NCI-H526 treated with DMSO at 0.1 percent for 48 hours (cell line): ENCODE measurements around the gene ADGRD2.
"Not testable (repeated sequence)": the region's sequence is repeated elsewhere in the genome, so short reads cannot be mapped to it uniquely, and the experiment has no call there.

Experiments used
- DNase-seq: peaks from one replicate; lab custom pipeline; 2025; lab: John Stamatoyannopoulos, UW

Gene ADGRD2

GRCh38 chr9:124450241-124450924, at the start of gene ADGRD2:
Gene ADGRD2 (plus strand): TSS chr9:124450451. CDS start chr9:124451667, 1,216 bp downstream.
- DNase-seq, result no peak

GRCh38 chr9:124403246-124403645, 47.0 kb upstream of the ADGRD2 start:
- no peak for DNase-seq

- no peak for DNase-seq
Observed at GRCh38 chr9:124409410-124409809, 40.8 kb upstream of the ADGRD2 start.

GRCh38 chr9:124410321-124410913, 39.8 kb upstream of the ADGRD2 start:
- DNase-seq, result no peak

- no peak for DNase-seq
Observed at GRCh38 chr9:124411514-124412227, 38.6 kb upstream of the ADGRD2 start.

GRCh38 chr9:124412228-124412575, 38.0 kb upstream of the ADGRD2 start:
- no peak for DNase-seq

- no peak for DNase-seq
Observed at GRCh38 chr9:124414612-124415011, 35.6 kb upstream of the ADGRD2 start.

GRCh38 chr9:124415102-124415851, 35.0 kb upstream of the ADGRD2 start, which contains the start of gene PSMB7:
Gene PSMB7 (minus strand): TSS chr9:124415442. CDS start chr9:124415425, 17 bp downstream.
- DNase-seq, result peak; percentile 86

- no peak for DNase-seq
Observed at GRCh38 chr9:124415852-124416484, 34.3 kb upstream of the ADGRD2 start.

- no peak for DNase-seq
Observed at GRCh38 chr9:124419832-124420489, 30.3 kb upstream of the ADGRD2 start.

- peak; percentile 60 for DNase-seq
Observed at GRCh38 chr9:124420991-124421543, 29.2 kb upstream of the ADGRD2 start.

- no peak for DNase-seq
Observed at GRCh38 chr9:124423155-124423554, 27.1 kb upstream of the ADGRD2 start.

GRCh38 chr9:124423591-124423990, 26.7 kb upstream of the ADGRD2 start:
- no peak for DNase-seq

- not testable (repeated sequence) for DNase-seq
Observed at GRCh38 chr9:124425733-124426132, 24.5 kb upstream of the ADGRD2 start.

- DNase-seq, result no peak
Observed at GRCh38 chr9:124426361-124426760, 23.9 kb upstream of the ADGRD2 start.

- DNase-seq, result no peak
Observed at GRCh38 chr9:124427281-124427680, 23.0 kb upstream of the ADGRD2 start.

- no peak for DNase-seq
Observed at GRCh38 chr9:124428751-124429529, 21.3 kb upstream of the ADGRD2 start.

GRCh38 chr9:124429530-124429867, 20.8 kb upstream of the ADGRD2 start:
- no peak for DNase-seq

GRCh38 chr9:124436320-124436719, 13.9 kb upstream of the ADGRD2 start:
- no peak for DNase-seq

- DNase-seq, result no peak
Observed at GRCh38 chr9:124437086-124437485, 13.2 kb upstream of the ADGRD2 start.
